ENCODE data around the gene C6.

The C6 gene

GRCh38 chr5:41200506-41200905, 12.8 kb downstream of the C6 start:
- TF ChIP-seq EZH2phosphoT487 (IDR thresholded peaks at IDR 0.05; ENCODE audit: borderline replicate concordance, low read length): no peak
- TF ChIP-seq CTCF (IDR thresholded peaks at IDR 0.05; ENCODE audit: low read depth, low read length, poor library complexity, severe bottlenecking): no peak
- Histone ChIP-seq H3K4me2 (ENCODE audit: low read length) (no peak overlapping the region), H3K36me3 (ENCODE audit: control insufficient read depth, low read length) (no peaks in the 10 kb centered on the region), H3K4me1 (ENCODE audit: control insufficient read depth, low read length) (no peaks in the 10 kb centered on the region), H4K20me1 (ENCODE audit: control insufficient read depth, insufficient read depth, low read depth, low read length) (no peaks in the 10 kb centered on the region), H3K27me3 (ENCODE audit: control insufficient read depth, low read length) (no peaks in the 10 kb centered on the region), H3K9me3 (ENCODE audit: control insufficient read depth, insufficient read depth, low read length) (no peaks in the 10 kb centered on the region), H3K4me3 (ENCODE audit: low read length) (no peak overlapping the region), H3K27ac (ENCODE audit: low read depth, low read length) (no peak overlapping the region), H3K79me2 (ENCODE audit: control insufficient read depth, low read length) (no peaks in the 10 kb centered on the region), H3F3A (ENCODE audit: control insufficient read depth, insufficient read depth) (no peaks in the 10 kb centered on the region), H3K9me2 (replicated peaks; ENCODE audit: control insufficient read depth, low read length) (no peaks in the 10 kb centered on the region)

- Histone ChIP-seq H3K79me2 (ENCODE audit: control insufficient read depth, low read length) (no peaks in the 10 kb centered on the region), H3F3A (ENCODE audit: control insufficient read depth, insufficient read depth) (no peaks in the 10 kb centered on the region), H3K4me3 (ENCODE audit: low read length) (no peak overlapping the region), H3K4me2 (ENCODE audit: low read length) (no peak overlapping the region), H3K27ac (ENCODE audit: low read depth, low read length) (no peak overlapping the region), H3K27me3 (ENCODE audit: control insufficient read depth, low read length) (no peaks in the 10 kb centered on the region), H3K9me2 (replicated peaks; ENCODE audit: control insufficient read depth, low read length) (no peaks in the 10 kb centered on the region), H3K36me3 (ENCODE audit: control insufficient read depth, low read length) (no peaks in the 10 kb centered on the region), H4K20me1 (ENCODE audit: control insufficient read depth, insufficient read depth, low read depth, low read length) (no peaks in the 10 kb centered on the region), H3K9me3 (ENCODE audit: control insufficient read depth, insufficient read depth, low read length) (no peaks in the 10 kb centered on the region), H3K4me1 (ENCODE audit: control insufficient read depth, low read length) (no peaks in the 10 kb centered on the region)
- TF ChIP-seq EZH2phosphoT487 (IDR thresholded peaks at IDR 0.05; ENCODE audit: borderline replicate concordance, low read length): no peak
- no peak for TF ChIP-seq CTCF (IDR thresholded peaks at IDR 0.05; ENCODE audit: low read depth, low read length, poor library complexity, severe bottlenecking)
Measured at GRCh38 chr5:41199660-41200059, 13.7 kb downstream of the C6 start.

GRCh38 chr5:41196197-41196596, 17.1 kb downstream of the C6 start:
- Histone ChIP-seq H3K27me3 (ENCODE audit: control insufficient read depth, low read length) (no peaks in the 10 kb centered on the region), H3K4me2 (ENCODE audit: low read length) (no peak overlapping the region), H3K4me1 (ENCODE audit: control insufficient read depth, low read length) (no peaks in the 10 kb centered on the region), H4K20me1 (ENCODE audit: control insufficient read depth, insufficient read depth, low read depth, low read length) (no peaks in the 10 kb centered on the region), H3F3A (ENCODE audit: control insufficient read depth, insufficient read depth) (no peaks in the 10 kb centered on the region), H3K79me2 (ENCODE audit: control insufficient read depth, low read length) (no peaks in the 10 kb centered on the region), H3K27ac (ENCODE audit: low read depth, low read length) (no peak overlapping the region), H3K36me3 (ENCODE audit: control insufficient read depth, low read length) (no peaks in the 10 kb centered on the region), H3K4me3 (ENCODE audit: low read length) (no peak overlapping the region), H3K9me3 (ENCODE audit: control insufficient read depth, insufficient read depth, low read length) (no peaks in the 10 kb centered on the region), H3K9me2 (replicated peaks; ENCODE audit: control insufficient read depth, low read length) (no peaks in the 10 kb centered on the region)
- TF ChIP-seq CTCF (IDR thresholded peaks at IDR 0.05; ENCODE audit: low read depth, low read length, poor library complexity, severe bottlenecking) (no peak), EZH2phosphoT487 (IDR thresholded peaks at IDR 0.05; ENCODE audit: borderline replicate concordance, low read length) (no peak)

GRCh38 chr5:41195228-41195627, 18.1 kb downstream of the C6 start:
- H3K9me3 ChIP-seq (ENCODE audit: control insufficient read depth, insufficient read depth, low read length): no peaks in the 10 kb centered on the region
- H3K36me3 ChIP-seq (ENCODE audit: control insufficient read depth, low read length): no peaks in the 10 kb centered on the region
- H4K20me1 ChIP-seq (ENCODE audit: control insufficient read depth, insufficient read depth, low read depth, low read length): no peaks in the 10 kb centered on the region
- H3K4me1 ChIP-seq (ENCODE audit: control insufficient read depth, low read length): no peaks in the 10 kb centered on the region
- no peak overlapping the region for H3K27ac ChIP-seq (ENCODE audit: low read depth, low read length)
- H3K4me3 ChIP-seq (ENCODE audit: low read length): no peak overlapping the region
- no peaks in the 10 kb centered on the region for H3K9me2 ChIP-seq (replicated peaks; ENCODE audit: control insufficient read depth, low read length)
- H3K27me3 ChIP-seq (ENCODE audit: control insufficient read depth, low read length): no peaks in the 10 kb centered on the region
- no peak overlapping the region for H3K4me2 ChIP-seq (ENCODE audit: low read length)
- H3F3A ChIP-seq (ENCODE audit: control insufficient read depth, insufficient read depth): no peaks in the 10 kb centered on the region
- H3K79me2 ChIP-seq (ENCODE audit: control insufficient read depth, low read length): no peaks in the 10 kb centered on the region
- TF ChIP-seq CTCF (IDR thresholded peaks at IDR 0.05; ENCODE audit: low read depth, low read length, poor library complexity, severe bottlenecking) (no peak), EZH2phosphoT487 (IDR thresholded peaks at IDR 0.05; ENCODE audit: borderline replicate concordance, low read length) (no peak)

All from DOHH2 (cell line).